GM19372 (cell line): Measurements from ENCODE around the gene BCR.

ENCODE experiments used
- ATAC-seq: cut with Tn5 transposase; IDR thresholded peaks from one replicate; pipeline ENCODE4 v1.9.1; 2021; ENCODE audit warnings: mild to moderate bottlenecking, low read depth, moderate library complexity; ENCODE audit not compliant: unreplicated experiment

BCR gene

DNA sequence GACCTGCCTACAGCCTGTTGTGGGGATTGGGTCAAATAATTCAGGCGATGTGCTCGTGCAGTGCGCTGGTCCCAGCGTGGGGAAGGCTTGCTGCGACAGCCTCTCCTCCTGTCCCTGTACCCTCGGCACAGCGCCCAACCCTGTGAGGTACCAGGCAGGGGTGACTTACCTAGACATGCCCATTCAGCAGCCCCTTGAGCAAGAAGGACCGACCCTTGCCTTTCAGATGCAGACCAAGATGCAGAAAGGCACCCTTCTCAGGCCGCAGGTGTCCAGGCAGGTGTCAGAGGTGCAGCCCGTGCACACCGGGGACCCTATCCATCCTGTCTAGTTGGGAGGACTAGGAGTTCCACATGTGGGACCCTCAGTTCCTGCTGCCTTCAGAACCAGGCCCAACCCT, 102.7 kb downstream of the BCR start:
- no peak for ATAC-seq

DNA sequence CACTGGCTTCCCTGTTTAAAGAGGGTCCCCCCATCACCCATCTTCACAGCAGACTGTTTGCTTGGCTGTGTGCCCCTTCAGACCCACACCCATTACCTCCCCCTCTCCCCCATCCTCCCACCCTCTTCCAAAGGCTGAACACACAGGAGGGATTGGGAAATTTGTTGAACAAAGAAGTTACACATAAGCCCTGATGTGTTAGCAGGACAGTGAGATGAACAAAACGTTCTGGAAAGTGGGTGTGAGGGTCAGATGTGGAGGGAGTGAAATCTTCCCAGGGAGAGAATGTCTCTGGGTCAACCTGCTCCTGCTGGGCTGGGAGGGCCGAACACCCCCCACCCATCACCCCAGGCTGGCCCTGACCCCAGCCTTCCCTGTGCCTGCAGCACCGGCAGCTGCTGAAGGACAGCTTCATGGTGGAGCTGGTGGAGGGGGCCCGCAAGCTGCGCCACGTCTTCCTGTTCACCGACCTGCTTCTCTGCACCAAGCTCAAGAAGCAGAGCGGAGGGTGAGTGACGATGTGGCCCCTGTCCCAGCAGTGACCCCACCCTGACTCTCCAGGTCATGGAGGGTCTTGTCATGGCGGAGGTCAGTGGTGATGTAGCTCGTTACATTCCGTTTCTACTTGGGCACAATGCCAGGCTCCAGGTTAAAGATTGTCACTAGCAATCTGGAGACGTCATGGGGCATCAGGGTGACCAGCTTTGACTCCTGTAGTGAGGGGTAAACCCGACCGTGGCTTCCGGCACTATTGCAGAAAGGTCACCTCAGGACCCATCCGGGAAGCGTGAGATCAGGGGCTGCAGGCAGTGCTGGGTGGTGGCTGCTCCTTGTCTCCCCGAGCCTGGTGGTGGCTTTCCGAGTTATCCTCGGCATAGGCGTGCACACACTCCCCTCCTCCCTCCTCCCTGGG, 103.5 kb downstream of the BCR start:
- no peak for ATAC-seq

DNA sequence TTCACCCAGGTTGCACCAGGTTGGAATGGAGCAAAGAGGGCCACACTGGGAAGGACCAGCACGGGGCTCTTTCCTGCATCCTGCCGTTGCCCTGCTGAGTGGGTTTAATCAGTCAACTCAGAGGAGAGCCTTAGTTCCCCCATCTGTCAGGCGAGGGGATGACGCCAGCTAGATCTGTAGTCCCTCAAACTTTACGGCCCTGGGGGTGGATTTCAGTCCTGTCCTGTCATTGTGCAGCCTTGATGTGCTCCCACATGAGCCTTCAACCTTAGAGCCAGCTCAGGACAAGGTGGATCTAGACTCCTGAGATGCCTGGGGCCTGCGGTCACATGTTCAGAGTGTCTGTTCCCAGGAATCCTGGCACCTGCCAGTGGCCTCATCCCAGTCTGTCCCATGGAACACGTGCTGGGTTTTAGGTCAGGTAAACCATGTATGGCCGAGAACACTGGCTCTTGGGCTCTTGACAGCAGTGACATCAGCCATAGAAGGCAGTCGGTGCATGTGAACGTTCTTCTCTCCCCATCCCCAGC, 104.3 kb downstream of the BCR start:
- no peak for ATAC-seq

DNA sequence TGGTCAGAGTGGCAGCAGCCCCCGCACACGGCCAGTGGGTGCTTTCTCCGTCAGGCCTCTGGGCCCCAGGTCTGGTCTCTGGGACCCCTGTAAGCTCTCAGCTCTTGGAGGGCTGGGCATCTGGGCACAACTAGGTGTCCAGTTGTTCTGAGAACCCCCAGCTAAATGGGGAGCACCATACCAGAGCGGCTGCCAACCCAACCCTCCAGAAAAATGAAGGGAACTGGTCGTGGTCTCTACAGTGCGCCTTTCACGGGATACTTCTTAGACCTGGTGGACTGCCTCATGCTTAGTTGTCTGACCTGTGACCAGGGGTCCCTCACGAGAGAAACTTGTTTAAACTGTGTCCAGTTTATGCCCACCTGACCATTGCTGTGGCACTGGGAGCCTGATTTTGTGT, 104.9 kb downstream of the BCR start:
- no peak for ATAC-seq

DNA sequence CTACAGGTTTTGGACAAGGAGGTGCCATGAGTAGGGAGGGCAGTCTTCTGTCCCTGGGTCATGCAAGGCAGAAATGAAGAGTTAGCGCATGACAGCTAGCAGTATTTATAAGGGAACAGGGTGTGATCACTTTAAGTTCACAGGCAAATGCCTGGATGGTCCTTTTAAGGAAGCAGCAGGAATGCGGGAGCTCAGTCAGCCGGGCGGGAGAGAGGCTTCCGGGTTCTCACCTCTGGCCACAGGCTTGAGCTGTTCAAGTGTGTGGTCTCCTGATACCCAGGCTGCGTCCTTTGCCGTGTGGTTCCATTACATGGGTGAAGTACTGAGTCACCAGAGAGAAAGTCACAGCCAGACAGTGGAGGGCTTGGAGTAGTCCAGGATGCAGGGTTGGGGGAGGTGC, 105.4 kb downstream of the BCR start:
- ATAC-seq: no peak

DNA sequence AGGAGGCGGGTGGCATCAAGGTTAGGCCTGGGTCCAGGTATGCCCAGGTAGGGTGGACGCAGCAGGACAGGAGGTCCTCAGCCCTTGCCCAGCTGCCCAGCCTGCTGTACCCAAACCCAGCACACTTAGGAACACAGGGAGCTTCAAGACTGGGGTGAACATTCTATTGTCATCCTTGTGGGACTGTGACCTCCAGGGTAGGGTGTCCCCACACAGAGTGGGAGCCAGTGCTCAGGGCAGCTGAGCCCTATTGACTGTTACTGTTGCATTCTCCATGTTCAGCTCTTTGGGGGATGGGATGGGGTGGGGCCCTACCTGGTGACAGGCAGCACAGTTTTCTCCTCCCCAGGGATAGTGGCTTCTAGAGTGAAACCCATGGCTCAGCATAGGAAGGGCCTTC, 106.0 kb downstream of the BCR start:
- ATAC-seq: no peak

DNA sequence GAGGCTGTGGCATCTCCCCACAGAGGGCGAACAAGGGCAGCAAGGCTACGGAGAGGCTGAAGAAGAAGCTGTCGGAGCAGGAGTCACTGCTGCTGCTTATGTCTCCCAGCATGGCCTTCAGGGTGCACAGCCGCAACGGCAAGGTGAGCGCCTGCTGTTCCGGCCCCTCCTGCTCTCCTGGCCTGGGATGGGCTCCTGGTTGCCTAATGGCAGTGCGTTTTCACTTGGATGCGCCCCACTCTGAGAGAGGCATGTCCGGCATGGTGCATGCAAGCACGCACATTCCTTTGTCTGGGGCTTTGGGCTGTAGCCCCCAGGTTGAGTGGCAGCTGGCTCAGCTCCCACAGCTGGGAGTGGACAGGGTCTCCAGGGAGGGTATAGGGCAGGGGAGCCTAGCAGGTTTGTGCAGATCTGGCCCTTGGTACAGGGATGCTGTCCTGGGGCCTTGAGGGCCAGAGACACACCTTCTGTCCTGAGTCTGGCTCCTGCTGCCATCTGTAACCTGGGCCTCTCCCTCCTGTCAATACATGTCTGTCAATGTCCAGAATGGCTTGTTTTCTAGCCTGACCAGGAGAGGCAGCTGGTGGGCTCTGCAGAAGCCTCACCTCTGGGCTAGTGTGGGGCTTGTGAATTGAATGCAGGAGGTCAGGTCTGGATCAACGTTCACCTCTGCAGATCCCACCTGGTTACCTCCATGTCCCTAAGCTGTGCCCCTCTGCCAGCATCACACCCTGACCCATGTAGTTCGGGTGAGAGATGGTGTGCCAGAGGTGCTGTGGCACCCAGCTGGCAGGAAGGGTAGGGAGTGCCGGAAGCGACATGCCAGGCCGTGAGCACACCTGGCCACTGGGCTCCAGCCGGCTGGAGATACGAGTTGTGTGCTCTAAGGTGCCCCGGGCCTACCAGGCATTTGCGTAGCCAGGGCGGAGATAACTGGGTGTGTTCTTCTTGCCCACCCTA, 107.1 kb downstream of the BCR start:
- no peak for ATAC-seq

DNA sequence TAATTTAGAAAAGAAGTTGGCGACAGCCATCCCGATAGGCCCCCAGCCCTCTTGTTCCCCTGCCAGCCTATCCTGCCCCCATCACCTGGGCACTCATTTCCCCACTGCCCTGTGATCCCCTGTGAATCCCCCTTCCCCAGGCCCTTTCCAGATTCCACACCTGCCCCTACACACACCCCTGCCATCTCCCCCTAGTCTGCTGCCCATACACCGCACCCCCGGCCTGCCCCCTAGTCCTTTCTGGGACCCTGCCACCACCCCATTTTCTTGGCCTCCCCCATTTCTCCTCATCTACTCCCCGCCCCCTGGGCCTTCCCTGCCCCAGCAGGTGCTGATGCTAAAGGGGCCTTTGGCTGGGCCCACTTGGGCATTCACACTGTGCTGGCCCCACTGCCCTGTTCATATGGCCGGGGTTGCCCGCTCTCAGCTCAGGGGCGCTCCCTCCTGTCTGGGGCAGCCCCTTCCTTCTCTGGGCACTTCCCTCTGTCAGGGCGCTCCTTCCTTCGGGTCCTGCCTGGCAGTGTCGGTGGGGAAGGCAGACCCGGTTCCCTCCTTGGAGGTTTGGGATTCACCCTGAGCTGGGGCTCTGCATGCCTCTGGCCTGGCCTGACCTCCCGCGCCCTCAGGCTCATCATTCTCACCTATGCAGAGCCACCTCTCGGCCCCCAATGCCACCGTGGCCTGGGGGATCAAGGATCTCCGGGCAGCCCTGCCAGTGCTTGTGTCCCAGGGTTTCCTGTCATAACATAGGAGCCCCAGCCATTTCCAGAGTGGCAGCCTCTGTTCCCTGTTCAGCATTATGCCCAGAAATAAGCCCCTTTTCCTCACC, 108.2 kb downstream of the BCR start:
- no peak for ATAC-seq

DNA sequence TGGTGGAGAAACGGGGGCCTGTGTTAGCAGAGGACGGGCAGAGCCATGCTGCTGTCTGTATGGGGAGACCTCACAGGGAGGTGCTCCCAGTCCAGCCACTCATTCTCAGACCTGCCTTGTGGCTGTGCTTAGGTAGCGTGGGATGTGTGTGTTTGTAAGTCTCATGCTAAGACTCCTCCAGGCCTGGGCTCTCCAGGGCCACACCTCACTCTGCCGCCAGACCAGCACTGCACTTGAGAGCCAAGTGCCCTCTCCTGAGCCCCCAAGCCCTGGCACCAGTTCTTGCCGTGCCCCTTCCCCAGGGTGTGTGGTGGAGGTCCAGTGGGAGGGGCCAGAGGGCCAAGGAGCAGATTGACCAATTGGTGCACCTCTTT, 108.8 kb downstream of the BCR start:
- ATAC-seq: no peak

DNA sequence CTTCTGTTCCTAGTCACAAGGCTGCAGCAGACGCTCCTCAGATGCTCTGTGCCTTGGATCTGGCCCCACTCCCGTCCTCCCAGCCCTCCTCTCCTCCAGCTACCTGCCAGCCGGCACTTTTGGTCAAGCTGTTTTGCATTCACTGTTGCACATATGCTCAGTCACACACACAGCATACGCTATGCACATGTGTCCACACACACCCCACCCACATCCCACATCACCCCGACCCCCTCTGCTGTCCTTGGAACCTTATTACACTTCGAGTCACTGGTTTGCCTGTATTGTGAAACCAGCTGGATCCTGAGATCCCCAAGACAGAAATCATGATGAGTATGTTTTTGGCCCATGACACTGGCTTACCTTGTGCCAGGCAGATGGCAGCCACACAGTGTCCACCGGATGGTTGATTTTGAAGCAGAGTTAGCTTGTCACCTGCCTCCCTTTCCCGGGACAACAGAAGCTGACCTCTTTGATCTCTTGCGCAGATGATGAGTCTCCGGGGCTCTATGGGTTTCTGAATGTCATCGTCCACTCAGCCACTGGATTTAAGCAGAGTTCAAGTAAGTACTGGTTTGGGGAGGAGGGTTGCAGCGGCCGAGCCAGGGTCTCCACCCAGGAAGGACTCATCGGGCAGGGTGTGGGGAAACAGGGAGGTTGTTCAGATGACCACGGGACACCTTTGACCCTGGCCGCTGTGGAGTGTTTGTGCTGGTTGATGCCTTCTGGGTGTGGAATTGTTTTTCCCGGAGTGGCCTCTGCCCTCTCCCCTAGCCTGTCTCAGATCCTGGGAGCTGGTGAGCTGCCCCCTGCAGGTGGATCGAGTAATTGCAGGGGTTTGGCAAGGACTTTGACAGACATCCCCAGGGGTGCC, 109.8 kb downstream of the BCR start:
- ATAC-seq: no peak

DNA sequence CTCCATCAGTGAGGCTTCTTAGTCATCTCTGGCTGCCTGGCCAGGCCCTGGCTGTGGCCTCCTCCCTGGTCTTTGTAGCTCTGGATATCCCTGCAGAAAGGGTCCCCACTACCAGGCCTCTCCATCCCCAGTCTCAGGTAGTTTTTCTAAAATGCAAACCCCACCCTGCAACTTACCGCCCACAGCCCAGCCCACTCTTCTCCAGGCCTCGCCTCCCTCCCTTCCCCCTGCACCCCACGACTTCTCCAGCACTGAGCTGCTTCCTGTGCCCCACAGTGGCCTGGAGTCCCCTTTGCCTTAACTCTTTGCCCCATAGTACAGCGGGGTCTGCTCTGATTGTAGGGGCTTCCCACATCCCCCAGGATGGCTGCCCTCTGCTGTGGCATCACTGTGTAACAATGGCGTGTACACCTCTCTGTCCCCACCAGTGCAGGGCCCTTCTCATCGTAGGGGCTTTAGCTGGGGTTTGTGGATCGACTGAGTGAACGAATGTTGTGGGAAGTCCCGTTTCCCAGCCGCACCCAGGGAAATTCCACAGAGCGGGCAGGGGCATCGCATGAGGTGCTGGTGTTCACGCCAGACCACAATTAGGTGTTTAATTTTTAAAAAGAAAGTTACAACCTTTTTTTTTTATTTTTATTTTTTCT, 111.6 kb downstream of the BCR start:
- ATAC-seq: no peak

DNA sequence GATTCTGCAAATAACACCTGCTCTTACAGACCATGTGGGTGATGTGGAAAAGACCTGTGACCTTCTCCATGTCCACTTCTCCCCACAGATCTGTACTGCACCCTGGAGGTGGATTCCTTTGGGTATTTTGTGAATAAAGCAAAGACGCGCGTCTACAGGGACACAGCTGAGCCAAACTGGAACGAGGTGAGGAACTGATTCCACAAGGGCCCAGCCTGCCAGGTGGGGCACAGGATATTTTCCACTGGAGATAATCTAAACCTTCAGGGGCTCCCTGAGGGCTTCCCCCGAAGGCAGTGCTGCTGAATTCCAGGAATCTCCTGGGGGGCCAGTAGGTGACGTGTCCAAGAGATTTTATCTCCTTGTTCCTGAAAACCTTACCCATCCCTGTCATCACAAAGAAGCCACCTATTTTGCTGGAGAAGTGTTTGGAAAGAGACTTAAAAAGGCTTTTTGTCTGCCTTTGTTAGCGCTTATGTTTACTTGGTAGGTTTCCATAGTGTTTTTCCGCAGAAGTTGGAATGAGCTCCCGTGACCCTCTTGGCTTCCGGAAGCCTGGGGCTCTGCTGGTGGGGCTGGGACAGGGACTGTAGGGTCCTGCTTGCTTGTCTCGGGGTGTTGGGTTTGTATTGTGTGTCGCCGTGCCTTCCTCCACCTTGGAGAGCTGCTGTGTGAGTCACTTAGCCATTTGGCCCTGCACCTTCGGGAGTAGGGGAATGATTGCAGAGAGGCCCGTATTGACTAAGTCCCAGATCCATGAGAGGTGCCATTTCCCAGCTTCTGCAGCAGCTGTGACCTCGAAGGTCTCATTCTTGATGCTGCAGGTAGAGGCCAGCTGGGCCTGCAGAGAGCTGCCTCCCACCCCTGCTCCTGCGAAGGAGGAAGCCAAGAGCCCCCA, 112.4 kb downstream of the BCR start:
- ATAC-seq: no peak

DNA sequence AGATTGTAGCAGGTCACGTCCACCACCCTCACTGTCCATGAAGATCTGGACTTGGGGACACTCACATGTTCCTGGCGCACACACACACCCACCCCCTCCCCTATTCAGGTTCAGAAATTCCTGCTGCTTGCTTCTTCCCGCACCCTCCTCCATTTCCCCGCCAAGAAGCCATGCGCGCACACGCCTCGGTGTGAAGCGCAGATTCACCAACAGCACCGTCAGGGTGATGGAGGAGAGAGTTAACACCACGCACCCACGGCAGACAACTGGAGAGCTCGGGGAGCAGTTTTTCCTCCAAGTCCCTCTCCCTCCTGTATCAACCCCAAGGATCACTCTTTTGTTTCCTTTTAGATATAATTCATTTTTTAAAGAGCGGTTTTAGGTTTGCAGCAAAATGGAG, 113.4 kb downstream of the BCR start:
- no peak for ATAC-seq

DNA sequence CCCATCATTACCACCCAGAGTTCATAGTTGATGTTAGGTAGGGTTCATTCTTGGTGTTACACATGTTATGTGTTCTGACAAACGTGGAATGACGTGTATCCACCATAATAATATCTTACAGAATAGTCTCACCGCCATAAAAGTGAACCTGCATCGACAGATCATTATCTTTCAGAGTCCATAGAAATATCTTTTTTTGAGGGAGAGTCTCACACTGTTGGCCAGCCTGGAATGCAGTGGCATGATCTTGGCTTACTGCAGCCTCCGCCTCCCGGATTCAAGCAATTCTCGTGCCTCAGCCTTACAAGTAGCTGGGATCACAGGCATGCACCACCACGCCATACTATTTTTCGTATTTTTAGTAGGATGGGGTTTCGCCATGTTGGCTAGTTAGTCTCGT, 113.9 kb downstream of the BCR start:
- ATAC-seq: no peak

DNA sequence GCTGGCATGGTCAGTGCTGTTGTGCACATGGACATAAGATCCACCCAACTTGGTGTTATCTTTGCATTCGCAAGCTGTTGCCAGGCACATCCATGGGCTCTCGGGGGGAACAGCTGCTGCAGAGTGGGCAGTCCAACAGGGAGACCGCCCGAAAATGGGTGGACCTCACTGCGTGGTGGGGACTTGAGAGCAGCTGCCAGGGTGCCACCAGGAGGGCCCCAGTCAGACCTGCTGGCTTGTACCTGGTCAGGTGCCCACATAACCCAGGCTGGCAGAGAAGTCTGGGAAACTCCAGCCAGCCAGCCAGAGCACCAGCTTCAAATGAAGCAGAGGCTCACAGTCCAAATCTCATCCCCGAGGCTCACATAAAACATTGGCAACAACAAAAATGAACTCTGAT, 120.2 kb downstream of the BCR start:
- ATAC-seq: no peak

DNA sequence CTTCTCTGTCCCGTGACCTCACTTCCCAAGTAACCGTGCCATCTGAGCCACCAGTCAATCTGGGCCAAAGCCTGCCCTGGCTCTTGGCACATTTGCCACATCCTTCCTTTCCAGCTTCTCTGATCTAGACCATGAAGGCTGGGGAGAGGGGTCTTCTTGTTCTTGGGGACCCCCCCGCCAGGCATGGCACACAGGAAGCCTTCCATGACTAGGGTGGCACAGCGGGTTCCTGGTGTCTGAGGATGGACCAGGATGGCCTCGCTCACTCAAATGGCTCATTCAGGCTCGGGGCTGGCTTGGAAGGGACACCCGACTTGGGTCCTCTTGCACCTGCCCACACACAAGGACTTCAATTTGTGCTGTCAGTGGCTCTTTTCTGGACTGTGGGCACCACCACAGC, 121.3 kb downstream of the BCR start:
- no peak for ATAC-seq

DNA sequence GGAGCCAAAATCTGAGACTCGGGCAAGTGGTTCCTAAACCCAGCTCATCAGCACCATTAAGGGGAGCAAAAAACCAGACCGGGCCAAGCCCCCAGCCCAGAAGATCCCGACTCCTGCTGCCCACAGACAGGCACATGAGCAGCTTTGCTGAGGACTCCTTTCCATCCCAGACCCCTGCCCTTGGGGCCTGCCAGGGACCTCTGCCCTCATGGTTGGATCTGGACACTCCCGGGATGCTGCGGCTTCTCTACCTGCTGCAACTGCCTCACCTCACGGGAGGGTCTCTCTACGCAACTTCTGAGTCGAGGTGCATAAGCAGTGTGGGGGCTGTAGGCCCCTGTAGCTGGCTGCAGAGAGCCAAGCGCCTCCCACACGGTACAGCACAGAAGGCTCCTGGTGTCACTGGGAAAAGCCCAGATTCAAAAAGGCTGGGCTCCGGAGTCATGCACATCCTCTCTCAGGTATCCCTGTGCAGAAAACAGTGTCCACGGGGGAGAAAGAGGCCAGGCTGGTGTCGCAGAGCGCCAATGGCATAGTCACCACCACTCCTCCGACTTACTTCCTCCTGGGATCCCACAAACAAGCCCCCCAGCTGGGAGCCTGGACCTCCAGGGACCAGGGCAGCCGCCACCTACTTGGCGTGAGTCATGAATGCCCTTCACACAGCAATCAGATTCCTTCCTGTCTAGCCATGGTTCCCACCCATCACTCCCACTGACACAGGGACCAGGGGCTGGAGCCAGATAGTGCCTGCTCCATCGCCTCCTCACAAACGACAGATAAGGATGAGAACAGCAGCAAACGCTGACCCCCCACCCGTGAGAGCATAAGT, 122.1 kb downstream of the BCR start:
- no peak for ATAC-seq
